ENCODE measurements around the gene DNASE1L2.

DNASE1L2 gene

GRCh38 chr16:2233872-2234812 is 2.1 kb upstream of the DNASE1L2 start:
- H3K27ac ChIP-seq: no peak overlapping the region
- TF ChIP-seq, protein P1, sequence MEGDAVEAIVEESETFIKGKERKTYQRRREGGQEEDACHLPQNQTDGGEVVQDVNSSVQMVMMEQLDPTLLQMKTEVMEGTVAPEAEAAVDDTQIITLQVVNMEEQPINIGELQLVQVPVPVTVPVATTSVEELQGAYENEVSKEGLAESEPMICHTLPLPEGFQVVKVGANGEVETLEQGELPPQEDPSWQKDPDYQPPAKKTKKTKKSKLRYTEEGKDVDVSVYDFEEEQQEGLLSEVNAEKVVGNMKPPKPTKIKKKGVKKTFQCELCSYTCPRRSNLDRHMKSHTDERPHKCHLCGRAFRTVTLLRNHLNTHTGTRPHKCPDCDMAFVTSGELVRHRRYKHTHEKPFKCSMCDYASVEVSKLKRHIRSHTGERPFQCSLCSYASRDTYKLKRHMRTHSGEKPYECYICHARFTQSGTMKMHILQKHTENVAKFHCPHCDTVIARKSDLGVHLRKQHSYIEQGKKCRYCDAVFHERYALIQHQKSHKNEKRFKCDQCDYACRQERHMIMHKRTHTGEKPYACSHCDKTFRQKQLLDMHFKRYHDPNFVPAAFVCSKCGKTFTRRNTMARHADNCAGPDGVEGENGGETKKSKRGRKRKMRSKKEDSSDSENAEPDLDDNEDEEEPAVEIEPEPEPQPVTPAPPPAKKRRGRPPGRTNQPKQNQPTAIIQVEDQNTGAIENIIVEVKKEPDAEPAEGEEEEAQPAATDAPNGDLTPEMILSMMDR (conservative IDR thresholded peaks at IDR 0.05): no peak

DNA sequence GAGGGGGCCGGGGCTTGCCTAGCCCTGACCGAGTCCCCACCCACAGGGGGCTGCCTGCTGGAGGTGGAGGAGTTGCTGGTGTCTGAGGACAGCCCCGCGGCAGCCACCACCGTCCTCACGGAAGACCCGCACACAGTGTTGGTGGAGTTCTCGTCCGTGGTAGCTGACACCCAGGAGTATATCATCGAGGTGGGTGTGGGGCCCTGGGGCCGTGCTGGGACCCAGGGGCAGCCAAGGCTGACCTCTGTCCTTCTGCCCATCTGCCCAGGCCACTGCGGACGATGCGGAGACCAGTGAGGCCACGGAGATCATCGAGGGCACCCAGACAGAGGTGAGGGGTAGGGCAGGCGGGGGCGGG is 1.5 kb upstream of the DNASE1L2 start:
- no peak overlapping the region for H3K27ac ChIP-seq
- TF ChIP-seq, protein P1 (conservative IDR thresholded peaks at IDR 0.05): no peak

- TF ChIP-seq, protein P1 (conservative IDR thresholded peaks at IDR 0.05): no peak
Observed at GRCh38 chr16:2235234-2235651, 1.0 kb upstream of the DNASE1L2 start.

DNA sequence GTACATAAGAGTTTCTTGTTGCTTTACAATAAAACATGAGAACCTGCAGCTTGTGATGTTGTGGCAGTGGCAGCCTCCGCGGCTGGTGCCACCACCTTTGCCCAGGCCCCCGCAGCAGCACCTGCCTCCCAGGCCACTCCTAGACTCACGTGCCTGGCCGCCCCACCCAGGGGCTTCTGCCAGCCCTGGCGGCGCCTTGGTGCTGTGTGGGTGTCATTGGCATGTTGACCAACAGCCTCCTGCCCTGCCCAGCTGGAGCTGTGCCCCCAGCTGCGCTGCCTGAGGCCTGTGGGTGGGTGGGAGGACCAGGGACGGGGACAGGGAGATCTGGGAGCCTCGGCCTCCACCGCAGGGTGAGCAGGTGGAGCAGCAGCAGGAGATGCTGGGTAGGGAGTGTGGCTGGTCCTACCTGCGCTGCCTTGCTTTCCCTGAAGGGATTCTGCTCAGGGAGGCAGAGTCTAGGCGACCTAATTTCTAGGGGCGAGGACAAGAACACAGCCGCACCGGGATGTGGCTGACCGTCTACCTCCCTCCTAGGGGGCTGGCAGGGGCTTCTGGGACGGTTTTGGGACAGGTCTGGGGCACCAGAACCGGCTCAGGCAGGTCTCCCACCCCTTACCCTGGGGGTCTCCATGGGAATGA is 428 bp upstream of the DNASE1L2 start:
- H3K27ac ChIP-seq: no peak overlapping the region

More at GRCh38 chr16:2235234-2235651, 1.0 kb upstream of the DNASE1L2 start:
- H3K27ac ChIP-seq: no peak overlapping the region

DNA sequence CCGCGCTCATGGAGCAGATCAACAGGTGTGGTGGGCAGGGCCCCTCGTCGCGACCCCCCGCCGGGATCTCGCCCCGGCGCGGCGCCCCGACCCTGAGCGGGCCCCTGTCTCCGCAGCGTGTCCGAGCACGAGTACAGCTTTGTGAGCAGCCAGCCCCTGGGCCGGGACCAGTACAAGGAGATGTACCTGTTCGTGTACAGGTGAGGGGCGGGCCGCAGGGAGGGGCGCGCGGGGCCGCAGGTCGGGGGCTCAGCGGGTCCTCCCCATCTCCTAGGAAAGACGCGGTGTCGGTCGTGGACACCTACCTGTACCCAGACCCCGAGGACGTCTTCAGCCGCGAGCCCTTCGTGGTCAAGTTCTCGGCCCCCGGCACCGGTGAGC is 848 bp downstream of the DNASE1L2 start:
- TF ChIP-seq, protein P1 (conservative IDR thresholded peaks at IDR 0.05): no peak
- peak overlapping the region; percentile 24; the same call in 1 of the 2 replicates for H3K27ac ChIP-seq

More for the DNA sequence above, 428 bp upstream of the DNASE1L2 start:
- TF ChIP-seq, protein P1 (conservative IDR thresholded peaks at IDR 0.05): no peak

DNA sequence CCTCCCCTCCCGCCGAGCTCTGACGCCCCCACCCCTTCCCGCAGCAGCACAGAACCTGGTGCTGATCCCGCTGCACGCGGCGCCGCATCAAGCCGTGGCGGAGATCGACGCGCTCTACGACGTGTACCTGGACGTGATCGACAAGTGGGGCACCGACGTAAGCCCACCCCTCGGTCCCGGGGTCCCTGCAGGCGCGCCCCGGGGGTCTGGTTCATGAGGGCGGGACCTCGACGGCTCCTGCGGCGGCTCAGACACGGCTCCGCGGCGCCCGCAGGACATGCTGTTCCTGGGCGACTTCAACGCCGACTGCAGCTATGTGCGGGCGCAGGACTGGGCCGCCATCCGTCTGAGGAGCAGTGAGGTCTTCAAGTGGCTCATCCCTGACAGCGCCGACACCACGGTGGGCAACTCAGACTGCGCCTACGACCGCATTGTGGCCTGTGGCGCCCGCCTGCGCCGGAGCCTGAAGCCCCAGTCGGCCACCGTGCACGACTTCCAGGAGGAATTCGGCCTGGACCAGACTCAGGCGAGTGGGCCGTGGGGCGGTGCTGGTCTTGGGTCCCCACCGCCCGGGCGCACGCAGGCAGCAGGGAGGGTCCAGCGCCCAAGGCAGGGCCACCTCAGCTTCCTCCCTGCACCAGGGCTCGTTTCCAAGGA is 1.4 kb downstream of the DNASE1L2 start:
- TF ChIP-seq, protein P1 (conservative IDR thresholded peaks at IDR 0.05): no peak
- no peak overlapping the region for H3K27ac ChIP-seq
